Amniotic stem cell (primary cell): ENCODE data around the gene CYP11A1.
"Not testable (repeated sequence)": the region's sequence is repeated elsewhere in the genome, so short reads cannot be mapped to it uniquely, and the experiment has no call there.

ENCODE experiments used
- DNase-seq: peaks from one replicate; lab custom pipeline; 2025; lab: John Stamatoyannopoulos, UW

Gene CYP11A1

GRCh38 chr15:74400915-74401757, 33.7 kb upstream of the CYP11A1 start:
- DNase-seq: no peak

- DNase-seq: no peak
Observed at GRCh38 chr15:74400313-74400860, 32.9 kb upstream of the CYP11A1 start.

GRCh38 chr15:74399511-74400312, 32.3 kb upstream of the CYP11A1 start:
- DNase-seq: no peak

GRCh38 chr15:74399100-74399499, 31.7 kb upstream of the CYP11A1 start:
- DNase-seq: no peak

- DNase-seq: no peak
Observed at GRCh38 chr15:74398183-74398582, 30.7 kb upstream of the CYP11A1 start.

- DNase-seq: no peak
Observed at GRCh38 chr15:74397239-74398068, 30.0 kb upstream of the CYP11A1 start.

- no peak for DNase-seq
Observed at GRCh38 chr15:74396445-74397238, 29.2 kb upstream of the CYP11A1 start.

GRCh38 chr15:74396146-74396438, 28.6 kb upstream of the CYP11A1 start:
- DNase-seq: no peak

- DNase-seq: no peak
Observed at GRCh38 chr15:74395319-74396145, 28.1 kb upstream of the CYP11A1 start.

- DNase-seq: no peak
Observed at GRCh38 chr15:74394090-74394846, 26.8 kb upstream of the CYP11A1 start.

GRCh38 chr15:74393423-74393822, 26.0 kb upstream of the CYP11A1 start:
- DNase-seq: no peak

- no peak for DNase-seq
Observed at GRCh38 chr15:74392902-74393301, 25.5 kb upstream of the CYP11A1 start.

- DNase-seq: no peak
Observed at GRCh38 chr15:74392451-74392830, 25.0 kb upstream of the CYP11A1 start.

- no peak for DNase-seq
Observed at GRCh38 chr15:74391582-74392450, 24.4 kb upstream of the CYP11A1 start.

- DNase-seq: no peak
Observed at GRCh38 chr15:74390647-74391288, 23.3 kb upstream of the CYP11A1 start.

- DNase-seq: not testable (repeated sequence)
Observed at GRCh38 chr15:74390049-74390646, 22.7 kb upstream of the CYP11A1 start.

GRCh38 chr15:74389241-74390048, 22.0 kb upstream of the CYP11A1 start:
- no peak for DNase-seq
